ENCODE results near the gene FBXW10.
"Not testable (repeated sequence)": the region's sequence is repeated elsewhere in the genome, so short reads cannot be mapped to it uniquely, and the experiment has no call there.

- not testable (repeated sequence) for TF ChIP-seq CTCF, POLR2A, EP300 (IDR thresholded peaks at IDR 0.05)
Measured at GRCh38 chr17:18827613-18828012, 83.8 kb downstream of the FBXW10 start.

Measured in tibial nerve (tissue), 4 donors.